Activated gamma-delta T cell treated with anti-CD3 and anti-CD28 coated beads, Interleukin-2, amount 50 U/mL, for 16 hours (primary cell): ENCODE measurements around the gene ADAMTS20.

Source experiments
- DNase-seq: peaks from one replicate; pipeline ENCODE4 v3.0.0-alpha.2; 2020; ENCODE audit warnings: low read depth

The ADAMTS20 gene

DNA sequence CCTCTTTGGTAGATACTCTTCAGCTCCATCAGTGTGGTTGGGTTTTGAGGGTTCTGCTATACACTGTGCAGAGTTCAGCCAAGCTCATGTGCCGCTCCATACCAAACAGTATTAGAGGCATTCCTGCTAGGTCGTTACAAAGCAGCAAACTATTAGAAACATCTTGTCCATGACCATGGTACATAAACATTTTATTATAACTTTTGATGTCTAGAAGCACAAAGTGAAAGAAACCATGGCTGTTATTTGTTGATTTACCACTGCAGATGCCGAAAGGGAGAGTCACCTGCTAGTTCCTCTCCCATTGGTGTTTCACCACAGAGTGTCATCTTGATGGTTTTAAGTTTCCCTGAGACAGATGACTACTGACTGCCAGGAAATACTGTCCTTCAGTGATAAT is 242.0 kb downstream of the ADAMTS20 start:
- no peak for DNase-seq

DNA sequence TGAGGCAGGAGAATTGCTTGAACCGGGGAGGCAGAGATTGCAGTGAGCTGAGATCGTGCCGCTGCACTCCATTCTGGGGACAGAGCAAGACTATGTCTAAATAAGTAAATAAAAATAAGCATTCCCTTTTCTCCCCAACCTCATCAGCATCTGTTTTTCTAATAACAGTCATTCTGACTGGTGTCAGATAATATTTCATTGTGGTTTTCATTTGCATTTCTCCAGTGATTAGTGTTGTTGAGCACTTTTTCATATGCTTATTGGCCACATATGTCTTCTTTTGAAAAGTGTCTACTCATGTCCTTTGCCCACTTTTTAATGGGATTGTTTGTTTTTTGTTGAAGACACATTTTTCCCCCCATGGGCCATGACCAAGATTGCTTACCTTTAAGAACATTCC is 243.2 kb downstream of the ADAMTS20 start:
- DNase-seq = no peak

DNA sequence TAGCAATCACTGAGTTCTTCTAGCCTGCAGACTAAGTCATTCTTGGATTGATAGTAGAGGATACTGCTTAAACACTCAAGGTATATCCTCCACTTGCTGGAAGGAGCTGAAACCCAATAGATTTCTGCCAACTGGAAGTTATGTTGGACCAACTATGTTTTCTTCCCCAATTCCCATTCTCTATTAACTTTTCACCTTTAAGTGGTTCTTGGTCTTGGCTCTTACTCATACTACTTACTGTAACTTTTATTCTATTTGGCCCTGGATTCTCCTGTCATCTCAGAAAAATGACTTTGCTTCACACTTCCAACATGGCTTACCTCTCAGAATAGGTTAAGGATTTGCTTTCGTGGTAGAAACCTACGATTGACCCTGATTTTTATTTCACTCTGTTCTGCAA is 244.9 kb downstream of the ADAMTS20 start:
- DNase-seq = no peak

DNA sequence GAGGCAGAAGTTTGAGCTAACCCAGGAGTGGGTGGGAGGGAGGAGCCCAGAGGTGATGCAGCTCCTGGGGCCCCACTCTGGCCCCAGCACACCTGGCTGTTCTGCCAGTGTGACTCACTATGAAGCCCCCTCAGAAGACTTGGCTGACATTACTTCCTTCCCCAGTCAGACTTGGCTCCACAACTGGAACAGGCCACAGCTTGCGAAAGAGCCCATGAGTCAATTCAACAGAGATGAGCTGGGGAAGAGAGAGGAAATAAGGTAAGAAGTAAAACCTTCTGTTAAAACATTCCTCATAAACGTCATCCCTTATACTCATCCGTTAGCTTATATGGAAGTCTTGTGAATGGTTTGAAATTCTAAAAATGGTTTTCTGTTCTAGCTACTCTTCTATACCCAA is 245.9 kb downstream of the ADAMTS20 start:
- no peak for DNase-seq

DNA sequence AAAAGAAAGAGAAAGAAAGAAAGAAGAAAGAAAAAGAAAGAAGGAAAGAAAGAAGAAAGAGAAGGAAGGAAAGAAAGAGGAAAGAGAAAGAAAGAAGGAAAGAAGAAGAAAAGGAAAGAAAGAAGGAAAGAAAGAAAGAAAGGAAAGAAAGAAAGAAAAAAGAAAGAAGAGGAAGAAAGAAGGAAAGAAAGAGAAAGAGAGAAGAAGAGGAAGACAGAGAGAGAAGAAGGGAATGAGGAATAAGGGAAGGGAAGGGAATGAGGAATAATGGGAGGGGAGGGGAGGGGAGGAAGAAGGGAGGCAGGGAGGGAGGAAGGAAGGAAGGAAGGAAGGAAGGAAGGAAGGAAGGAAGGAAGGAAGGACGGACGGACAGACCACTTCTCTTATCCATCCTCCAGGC is 246.9 kb downstream of the ADAMTS20 start:
- DNase-seq = no peak
